ENCODE data around the gene RUFY4.
"Not testable (repeated sequence)": the region's sequence is repeated elsewhere in the genome, so short reads cannot be mapped to it uniquely, and the experiment has no call there.

The RUFY4 gene

GRCh38 chr2:218086478-218086877 lies 17.4 kb downstream of the RUFY4 start:
- DNase-seq (ENCODE audit: low spot score), result no peak

DNA sequence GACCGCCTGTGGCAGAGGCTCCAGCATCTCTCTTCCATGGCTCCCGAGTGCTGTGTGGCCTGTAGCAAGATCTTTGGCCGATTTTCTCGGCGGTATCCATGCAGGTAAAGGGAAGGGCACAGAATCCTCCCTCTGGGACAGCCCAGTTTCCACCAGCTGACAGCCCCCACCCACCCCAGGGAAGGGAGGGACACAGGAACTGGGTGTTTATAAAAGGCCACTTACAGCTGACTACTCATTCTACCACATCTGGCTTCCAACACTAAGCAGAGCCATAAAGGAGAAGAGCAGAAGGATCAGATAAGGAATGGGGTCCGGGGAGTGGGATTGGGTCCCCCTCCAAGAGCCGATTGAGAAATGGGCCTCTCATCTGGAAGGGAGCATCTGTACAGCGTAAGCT lies 20.2 kb downstream of the RUFY4 start:
- no peak for DNase-seq (ENCODE audit: low spot score)

- DNase-seq (ENCODE audit: low spot score), result no peak
Measured at GRCh38 chr2:218091746-218092145, 22.7 kb downstream of the RUFY4 start.

- DNase-seq (ENCODE audit: low spot score), result no peak
Measured at GRCh38 chr2:218093879-218094278, 24.8 kb downstream of the RUFY4 start.

DNA sequence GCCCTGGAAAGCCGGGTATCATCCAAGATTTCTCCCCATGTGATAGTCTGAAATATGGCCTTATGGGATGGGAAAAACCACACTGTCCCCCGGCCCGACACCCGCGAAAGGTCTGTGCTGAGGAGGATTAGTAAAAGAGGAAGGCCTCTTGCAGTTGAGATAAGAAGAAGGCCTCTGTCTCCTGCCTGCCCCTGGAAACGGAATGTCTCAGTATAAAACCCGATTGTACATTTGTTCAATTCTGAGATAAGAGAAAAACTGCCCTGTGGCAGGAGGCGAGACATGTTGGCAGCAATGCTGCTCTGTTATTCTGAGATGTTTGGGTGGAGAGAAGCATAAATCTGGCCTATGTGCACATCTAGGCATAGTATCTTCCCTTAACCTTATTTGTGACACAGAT lies 26.8 kb downstream of the RUFY4 start:
- no peak for DNase-seq (ENCODE audit: low spot score)

GRCh38 chr2:218097975-218098374 lies 28.9 kb downstream of the RUFY4 start:
- no peak for DNase-seq (ENCODE audit: low spot score)

GRCh38 chr2:218108834-218109233 lies 39.8 kb downstream of the RUFY4 start:
- DNase-seq (ENCODE audit: low spot score), result not testable (repeated sequence)

GRCh38 chr2:218121789-218122188 lies 52.7 kb downstream of the RUFY4 start:
- not testable (repeated sequence) for DNase-seq (ENCODE audit: low spot score)

DNA sequence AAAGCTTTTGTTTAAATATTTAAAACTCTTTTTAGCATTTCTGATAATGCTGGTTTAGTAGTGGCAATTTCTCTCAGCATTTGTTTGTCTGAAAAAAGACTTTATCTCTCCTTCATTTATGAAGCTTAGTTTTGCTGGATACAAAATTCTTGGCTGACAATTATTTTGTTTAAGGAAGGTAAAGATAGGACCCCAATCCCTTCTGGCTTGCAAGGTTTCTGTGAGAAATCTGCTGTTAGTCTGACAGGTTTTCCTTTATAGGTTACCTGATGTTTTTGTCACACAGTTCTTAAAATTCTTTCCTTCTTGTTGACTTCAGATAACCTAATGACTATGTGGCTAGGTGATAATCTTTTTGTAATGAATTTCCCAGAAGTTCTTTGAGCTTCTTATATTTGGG lies 53.2 kb downstream of the RUFY4 start:
- DNase-seq (ENCODE audit: low spot score), result not testable (repeated sequence)

- DNase-seq (ENCODE audit: low spot score), result no peak
Measured at GRCh38 chr2:218123986-218124385, 54.9 kb downstream of the RUFY4 start.

DNA sequence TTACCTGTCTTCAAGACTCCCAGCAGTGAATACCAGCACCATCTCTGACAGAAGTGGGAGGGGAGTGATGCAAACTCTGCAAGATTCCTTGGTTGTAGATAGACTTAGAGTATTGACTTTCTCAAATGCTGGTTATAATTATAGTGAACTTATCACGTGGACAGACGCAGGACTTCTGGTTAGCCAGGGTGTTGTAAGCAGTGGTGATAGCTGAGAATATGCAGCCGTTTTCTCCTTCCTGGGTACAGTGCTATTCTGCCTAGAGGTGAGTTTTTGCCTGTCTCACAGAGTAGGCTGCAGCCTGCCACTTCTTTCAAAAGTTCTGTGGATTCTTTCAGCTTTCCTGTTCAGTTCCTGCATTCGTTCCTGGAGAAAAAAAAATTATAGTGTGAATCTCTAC lies 56.0 kb downstream of the RUFY4 start:
- no peak for DNase-seq (ENCODE audit: low spot score)

- no peak for DNase-seq (ENCODE audit: low spot score)
Measured at GRCh38 chr2:218125626-218126080, 56.6 kb downstream of the RUFY4 start, which contains the start of gene CXCR2. Gene CXCR2, plus strand, starts transcription at chr2:218126028. Its CDS starts 8,774 bp downstream, at chr2:218134802.

GRCh38 chr2:218127929-218128455 lies 58.9 kb downstream of the RUFY4 start:
- DNase-seq (ENCODE audit: low spot score), result no peak

- DNase-seq (ENCODE audit: low spot score), result no peak
Measured at GRCh38 chr2:218128781-218129457, 59.9 kb downstream of the RUFY4 start.

GRCh38 chr2:218129458-218130135 lies 60.5 kb downstream of the RUFY4 start:
- DNase-seq (ENCODE audit: low spot score), result peak; percentile 44

DNA sequence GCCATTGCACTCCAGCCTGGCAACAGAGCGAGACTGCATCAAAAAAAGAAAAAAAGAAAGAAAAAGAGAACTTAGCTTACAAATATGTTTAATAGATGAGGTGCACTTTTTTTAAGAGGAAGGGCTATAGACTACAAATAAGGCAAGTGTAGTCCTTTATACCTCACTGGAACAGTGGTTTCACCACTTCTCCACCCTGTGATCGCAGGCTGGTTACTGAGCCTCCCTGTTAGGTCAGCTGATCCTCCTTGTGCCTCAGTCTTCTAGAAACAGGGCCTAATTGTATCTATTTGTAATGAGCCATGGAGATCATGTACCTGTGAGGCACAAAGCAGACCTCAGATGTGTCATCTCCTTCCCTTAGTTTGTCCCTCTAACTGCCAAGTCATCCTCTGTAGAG lies 61.3 kb downstream of the RUFY4 start:
- DNase-seq (ENCODE audit: low spot score), result no peak

- DNase-seq (ENCODE audit: low spot score), result no peak
Measured at GRCh38 chr2:218130822-218131221, 61.8 kb downstream of the RUFY4 start.

- no peak for DNase-seq (ENCODE audit: low spot score)
Measured at GRCh38 chr2:218137514-218137913, 68.5 kb downstream of the RUFY4 start.

- DNase-seq (ENCODE audit: low spot score), result no peak
Measured at GRCh38 chr2:218138047-218138446, 69.0 kb downstream of the RUFY4 start.
